SH-SY5Y (cell line): Measurements from ENCODE around the gene CCDC158.

ENCODE experiments used
- GATA2 ChIP-seq: IDR thresholded peaks from 2 replicates; pipeline ENCODE4 v1.6.1; 2011; ENCODE audit warnings: mild to moderate bottlenecking, low read depth, low read length
- GATA3 ChIP-seq: IDR thresholded peaks from 2 replicates; pipeline ENCODE4 v1.6.1; 2011; ENCODE audit warnings: low read depth, mild to moderate bottlenecking, low read length, moderate library complexity

DNA sequence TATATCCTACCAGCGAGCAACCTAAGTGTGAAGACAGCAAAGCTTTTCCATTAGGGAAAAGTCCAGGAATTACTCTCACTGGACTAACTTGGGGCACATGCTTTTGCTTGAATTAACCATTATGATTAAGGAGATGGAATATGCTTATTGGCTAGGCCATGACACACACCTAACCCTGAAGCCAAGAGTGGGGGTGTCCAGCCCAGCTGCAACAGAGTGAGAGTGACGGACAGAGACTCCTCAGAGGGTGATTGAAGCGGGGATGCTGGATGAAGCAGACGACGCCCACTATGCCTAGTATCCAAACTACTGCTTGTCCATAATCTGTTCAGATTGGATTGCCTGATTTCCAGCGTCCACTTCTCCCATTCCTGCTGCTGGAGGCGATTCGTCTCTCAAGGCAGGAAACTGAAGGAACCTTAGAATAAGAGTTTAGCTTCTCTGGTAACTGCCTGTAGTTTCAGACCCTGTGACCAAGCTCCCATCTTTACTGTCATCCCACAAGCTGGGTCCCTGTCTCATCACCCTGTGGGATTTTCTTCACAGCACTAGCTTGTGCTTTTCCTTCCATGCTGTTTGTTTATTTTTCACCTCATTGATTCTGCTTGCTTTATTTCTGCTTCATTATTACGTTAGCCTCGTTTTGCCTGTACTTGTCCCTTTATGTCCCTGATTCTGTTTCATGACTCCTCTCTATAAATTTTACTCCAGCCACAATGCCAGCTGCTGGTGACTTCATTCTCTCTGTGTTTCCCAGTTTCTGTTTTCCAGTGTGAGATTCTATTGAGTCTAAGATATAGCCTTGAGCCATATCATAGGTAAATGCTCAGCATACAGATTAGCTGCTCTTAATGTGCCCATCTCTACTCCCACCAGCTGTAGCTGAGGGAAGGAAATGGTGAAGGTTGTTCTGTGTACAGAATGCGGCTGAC lies 150.4 kb downstream of the CCDC158 start:
- TF ChIP-seq GATA2 (no peak), GATA3 (no peak)
